ENCODE measurements around the gene ZBTB8B. TPM values are rescaled to one million over a fixed set of nuclear protein-coding genes. Genes with fewer than 3 reads are reported as not detected.

ZBTB8B gene
- total RNA-seq, 2 donors from 2014 or later = not detected

DNA sequence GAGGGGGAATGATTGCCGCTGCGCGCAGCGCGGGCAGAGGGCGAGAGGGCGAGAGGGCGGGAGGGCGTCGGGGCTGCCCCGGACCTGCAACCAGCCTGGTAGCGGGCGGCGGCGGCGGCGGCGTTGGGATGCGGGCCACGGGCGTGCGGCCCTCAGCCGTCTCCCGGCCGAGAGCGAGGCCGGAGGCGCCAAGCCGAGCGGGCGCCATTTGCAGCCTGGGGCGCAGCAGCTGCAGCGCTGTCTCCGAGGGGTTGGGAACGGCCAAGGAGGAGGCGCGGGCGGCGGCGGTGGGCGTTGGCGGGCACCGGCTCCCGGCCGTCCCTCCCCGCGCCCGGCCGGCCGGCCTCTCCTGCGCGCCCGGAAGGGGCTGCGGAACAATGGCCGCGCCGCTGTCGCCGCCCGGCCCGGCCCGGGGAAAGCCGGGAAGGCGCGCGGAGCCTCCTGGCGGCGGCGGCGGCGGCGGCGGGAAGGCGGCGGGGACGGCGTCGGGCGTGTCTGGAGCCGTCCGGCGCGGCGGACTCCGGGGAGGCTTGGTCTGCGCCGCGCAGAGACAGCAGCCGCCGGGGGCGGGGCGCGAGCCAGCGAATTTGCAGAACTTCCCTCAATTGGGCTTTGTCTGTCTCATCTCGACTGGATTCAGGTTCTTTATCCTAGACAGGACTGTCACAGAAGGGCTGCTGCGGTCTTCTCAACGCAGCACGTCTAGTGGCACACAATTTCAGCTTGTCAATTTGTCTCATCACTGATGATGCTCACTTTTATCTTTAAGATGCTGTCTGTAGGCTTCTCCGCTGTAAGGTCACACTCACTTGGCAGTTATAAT, 35.7 kb downstream of the ZBTB8B start:
- H3K27me3 Mint-ChIP-seq = peaks cover 32% of the 10 kb centered on the region
- H3K36me3 Mint-ChIP-seq (ENCODE audit: low read depth) = no peaks in the 10 kb centered on the region
- no peaks in the 10 kb centered on the region for H3K9me3 ChIP-seq (ENCODE audit: control insufficient read depth, low read length, poor library complexity, severe bottlenecking)
- peak overlapping the region; percentile 82 for H3K4me3 Mint-ChIP-seq
- H3K27ac Mint-ChIP-seq = no peak overlapping the region
- H3K4me1 Mint-ChIP-seq = peaks cover 2% of the 10 kb centered on the region
- DNase-seq (no peak), ATAC-seq (peak; percentile 65)

DNA sequence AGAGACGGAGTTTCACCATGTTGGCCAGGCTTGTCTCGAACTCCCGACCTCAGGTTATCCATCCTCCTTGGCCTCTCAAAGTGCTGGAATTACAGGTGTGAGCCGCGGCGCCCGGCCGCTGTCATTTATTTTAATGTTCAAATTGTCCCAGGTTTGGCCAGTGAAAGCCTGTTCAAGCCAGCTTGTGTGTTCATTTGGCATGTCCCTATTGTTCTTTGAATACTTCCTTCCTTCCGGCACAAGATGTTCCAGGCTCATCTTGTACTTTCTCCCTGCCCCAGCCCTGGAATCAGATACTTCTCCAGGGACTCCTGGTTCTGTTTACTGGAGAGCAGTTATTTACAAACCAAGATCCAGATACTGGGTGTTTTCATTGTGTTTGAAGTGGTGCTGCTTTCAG, 37.0 kb downstream of the ZBTB8B start:
- Mint-ChIP-seq H3K4me1 (peaks cover 2% of the 10 kb centered on the region), H3K4me3 (no peak overlapping the region), H3K36me3 (ENCODE audit: low read depth) (no peaks in the 10 kb centered on the region), H3K27me3 (peaks cover 37% of the 10 kb centered on the region), H3K27ac (no peak overlapping the region)
- ATAC-seq (no peak), DNase-seq (no peak)
- no peaks in the 10 kb centered on the region for H3K9me3 ChIP-seq (ENCODE audit: control insufficient read depth, low read length, poor library complexity, severe bottlenecking)

DNA sequence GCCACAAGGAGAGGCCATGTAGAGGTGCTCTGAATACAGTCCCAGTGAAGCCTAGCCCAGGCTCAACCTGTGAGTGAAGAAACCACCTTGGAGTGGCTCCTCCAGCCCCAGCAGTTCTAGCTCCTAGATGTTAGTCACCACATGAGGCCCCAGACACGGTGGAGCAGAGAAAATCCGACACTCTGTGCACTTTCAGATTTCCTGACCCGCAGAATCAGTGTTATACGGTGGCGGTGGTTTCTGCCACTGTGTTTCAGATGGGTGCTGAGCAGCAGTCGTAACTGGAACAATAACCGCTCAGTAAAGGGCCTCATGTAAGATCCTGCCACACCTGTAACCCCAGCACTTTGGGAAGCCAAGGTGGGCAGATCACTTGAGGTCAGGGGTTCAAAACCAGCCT, 38.3 kb downstream of the ZBTB8B start:
- Mint-ChIP-seq H3K36me3 (ENCODE audit: low read depth) (no peaks in the 10 kb centered on the region), H3K27ac (no peak overlapping the region), H3K27me3 (peaks cover 48% of the 10 kb centered on the region), H3K4me3 (no peak overlapping the region), H3K4me1 (peaks cover 2% of the 10 kb centered on the region)
- H3K9me3 ChIP-seq (ENCODE audit: control insufficient read depth, low read length, poor library complexity, severe bottlenecking) = no peaks in the 10 kb centered on the region
- ATAC-seq = no peak
- no peak for DNase-seq

DNA sequence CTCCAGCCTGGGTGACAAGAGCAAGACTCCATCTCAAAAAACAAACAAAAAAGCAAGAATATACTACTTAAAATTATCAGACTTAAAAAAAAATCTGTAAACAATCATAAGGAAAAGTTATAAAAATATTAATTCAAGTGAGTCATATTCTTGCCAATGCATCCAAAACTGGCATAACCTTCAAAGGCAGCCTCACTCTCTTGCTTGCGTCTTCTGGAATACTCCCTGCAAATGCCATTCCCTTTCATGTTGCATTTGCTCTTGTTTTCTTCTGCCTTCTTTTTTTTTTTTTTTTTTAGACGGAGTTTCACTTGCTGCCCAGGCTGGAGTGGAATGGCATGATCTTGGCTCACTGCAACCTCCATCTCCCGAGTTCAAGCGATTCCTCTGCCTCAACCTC, 42.1 kb downstream of the ZBTB8B start:
- no peak for DNase-seq
- Mint-ChIP-seq H3K36me3 (ENCODE audit: low read depth) (peaks cover 2% of the 10 kb centered on the region), H3K4me3 (no peak overlapping the region), H3K4me1 (no peaks in the 10 kb centered on the region), H3K27ac (no peak overlapping the region), H3K27me3 (peaks cover 40% of the 10 kb centered on the region)
- ATAC-seq = no peak
- no peaks in the 10 kb centered on the region for H3K9me3 ChIP-seq (ENCODE audit: control insufficient read depth, low read length, poor library complexity, severe bottlenecking)

DNA sequence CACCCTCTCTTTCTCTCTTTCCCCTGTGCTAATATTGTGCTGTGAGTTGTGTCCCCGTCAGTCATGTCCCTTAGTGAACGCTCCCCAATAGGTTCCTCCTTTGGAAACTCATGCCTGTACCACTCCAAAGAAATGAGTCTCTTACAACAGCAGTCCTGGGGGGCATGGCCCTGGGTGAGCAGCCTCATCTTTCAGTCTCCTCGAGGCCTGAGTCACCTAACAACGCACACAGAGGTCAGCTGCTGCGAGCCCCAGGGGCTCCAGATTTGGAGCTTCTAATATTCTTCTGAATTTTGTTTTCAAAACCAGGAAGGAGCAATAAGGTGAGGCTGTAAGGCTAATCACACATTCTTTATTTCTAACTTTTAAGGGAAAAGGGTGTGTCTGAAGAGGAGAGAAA, 43.9 kb downstream of the ZBTB8B start:
- Mint-ChIP-seq H3K36me3 (ENCODE audit: low read depth) (peaks cover 2% of the 10 kb centered on the region), H3K4me1 (no peaks in the 10 kb centered on the region), H3K27me3 (peaks cover 38% of the 10 kb centered on the region), H3K27ac (no peak overlapping the region), H3K4me3 (no peak overlapping the region)
- ATAC-seq (no peak), DNase-seq (no peak)
- no peaks in the 10 kb centered on the region for H3K9me3 ChIP-seq (ENCODE audit: control insufficient read depth, low read length, poor library complexity, severe bottlenecking)

DNA sequence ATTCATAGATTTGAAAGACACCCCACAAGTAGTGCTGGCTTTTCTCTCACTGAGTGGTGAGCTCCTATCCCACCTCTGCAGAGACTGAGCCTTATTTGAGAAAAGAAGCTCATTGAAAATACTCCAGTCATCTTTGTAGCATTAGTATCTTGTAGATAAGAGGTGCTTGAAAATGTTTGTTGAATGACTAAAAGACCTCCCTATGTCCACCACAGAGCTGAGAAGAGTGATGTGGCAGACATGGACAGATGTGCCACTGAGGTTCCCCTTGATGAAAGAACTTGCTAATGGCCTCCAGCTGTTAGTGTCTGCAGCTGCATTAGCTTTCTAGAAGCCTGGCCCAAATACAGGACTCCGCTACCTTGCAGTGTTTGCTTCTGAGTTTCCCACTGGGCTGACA, 45.1 kb downstream of the ZBTB8B start:
- no peak for ATAC-seq
- DNase-seq = no peak
- H3K4me1 Mint-ChIP-seq = no peaks in the 10 kb centered on the region
- H3K36me3 Mint-ChIP-seq (ENCODE audit: low read depth) = peaks cover 2% of the 10 kb centered on the region
- no peak overlapping the region for H3K27ac Mint-ChIP-seq
- H3K9me3 ChIP-seq (ENCODE audit: control insufficient read depth, low read length, poor library complexity, severe bottlenecking) = no peaks in the 10 kb centered on the region
- no peak overlapping the region for H3K4me3 Mint-ChIP-seq
- peaks cover 36% of the 10 kb centered on the region for H3K27me3 Mint-ChIP-seq

Other genes starting within 250 kb of the ZBTB8B start
- 10 to 100 TPM; 13.1 to 18.8 TPM for gene TMEM234, start 242.7 kb upstream of the ZBTB8B start, total RNA-seq
- gene EIF3I, start 242.7 kb upstream of the ZBTB8B start, total RNA-seq = 100 to 1,000 TPM; 116 to 132 TPM
- under 1 TPM; 0.60 to 0.72 TPM for gene FAM167B, start 217.8 kb upstream of the ZBTB8B start, total RNA-seq
- 100 to 1,000 TPM; 267 to 268 TPM for gene LCK, start 213.8 kb upstream of the ZBTB8B start, total RNA-seq
- gene HDAC1, start 173.0 kb upstream of the ZBTB8B start, total RNA-seq = 10 to 100 TPM; 81.6 to 86.2 TPM
- 10 to 100 TPM; 18.4 to 24.4 TPM for gene MARCKSL1, start 128.8 kb upstream of the ZBTB8B start, total RNA-seq
- 10 to 100 TPM; 30.1 to 32.9 TPM for gene FAM229A, start 102.6 kb upstream of the ZBTB8B start, total RNA-seq
- gene TSSK3, start 102.5 kb upstream of the ZBTB8B start, total RNA-seq = 1 to 10 TPM in 1 of 2 donors, not detected in 1; 1.2 TPM
- gene BSDC1, start 70.6 kb upstream of the ZBTB8B start, total RNA-seq = 100 to 1,000 TPM; 177 to 181 TPM
- gene ZBTB8A, start 74.4 kb downstream of the ZBTB8B start, total RNA-seq = not detected
- 10 to 100 TPM; 40.5 to 41.9 TPM for gene ZBTB8OS, start 185.5 kb downstream of the ZBTB8B start, total RNA-seq
- gene RBBP4, start 186.1 kb downstream of the ZBTB8B start, total RNA-seq = 100 to 1,000 TPM; 130 to 152 TPM
- gene SYNC, start 237.7 kb downstream of the ZBTB8B start, total RNA-seq = not detected